ENCODE measurements around the gene OTULINL.

Gene OTULINL

DNA sequence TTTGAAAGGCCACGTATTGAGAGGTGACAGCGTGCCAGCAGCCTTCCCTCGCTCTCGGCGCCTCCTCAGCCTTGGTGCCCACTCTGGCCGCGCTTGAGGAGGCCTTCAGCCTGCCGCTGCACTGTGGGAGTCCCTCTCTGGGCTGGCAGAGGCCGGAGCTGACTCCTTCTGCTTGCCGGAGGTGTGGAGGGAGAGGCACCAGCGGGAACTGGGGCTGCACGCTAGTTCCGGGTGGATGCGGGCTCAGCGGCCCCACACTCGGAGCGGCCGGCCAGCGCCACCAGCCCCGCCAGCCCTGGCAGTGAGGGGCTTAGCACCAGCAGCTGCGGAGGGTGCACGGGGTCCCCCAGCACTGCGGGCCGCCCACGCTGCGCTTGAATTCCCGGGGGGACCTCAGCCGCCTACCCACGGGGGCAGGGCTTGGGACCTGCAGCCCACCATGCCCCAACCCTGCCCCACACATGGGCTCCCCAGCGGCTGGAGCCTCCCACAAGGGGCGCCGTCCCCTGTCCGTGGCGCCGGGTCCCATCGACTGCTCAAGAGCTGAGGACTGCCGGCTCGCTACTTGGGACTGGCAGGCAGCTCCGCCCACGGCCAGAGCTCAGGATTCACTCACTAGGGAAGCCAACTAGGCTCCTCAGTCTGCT lies 4.4 kb upstream of the OTULINL start:
- no peak for DNase-seq (ENCODE audit: low read depth)

DNA sequence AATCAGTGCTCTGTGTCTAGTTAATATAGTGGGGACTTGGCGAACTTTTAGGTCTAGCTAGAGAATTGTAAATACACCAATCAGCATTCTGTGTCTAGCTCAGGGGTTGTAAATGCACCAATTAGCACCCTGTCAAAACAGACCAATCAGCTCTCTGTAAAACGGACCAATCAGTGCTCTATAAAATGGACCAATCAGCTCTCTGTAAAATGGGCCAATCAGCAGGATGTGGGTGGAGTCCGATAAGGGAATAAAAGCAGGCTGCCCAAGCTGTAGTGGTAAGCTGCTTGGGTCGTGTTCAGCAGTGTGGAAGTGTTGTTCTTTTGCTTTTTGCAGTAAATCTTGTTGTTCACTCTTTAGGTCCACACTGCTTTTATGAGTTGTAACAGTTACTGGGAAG lies 3.6 kb upstream of the OTULINL start:
- no peak for DNase-seq (ENCODE audit: low read depth)

DNA sequence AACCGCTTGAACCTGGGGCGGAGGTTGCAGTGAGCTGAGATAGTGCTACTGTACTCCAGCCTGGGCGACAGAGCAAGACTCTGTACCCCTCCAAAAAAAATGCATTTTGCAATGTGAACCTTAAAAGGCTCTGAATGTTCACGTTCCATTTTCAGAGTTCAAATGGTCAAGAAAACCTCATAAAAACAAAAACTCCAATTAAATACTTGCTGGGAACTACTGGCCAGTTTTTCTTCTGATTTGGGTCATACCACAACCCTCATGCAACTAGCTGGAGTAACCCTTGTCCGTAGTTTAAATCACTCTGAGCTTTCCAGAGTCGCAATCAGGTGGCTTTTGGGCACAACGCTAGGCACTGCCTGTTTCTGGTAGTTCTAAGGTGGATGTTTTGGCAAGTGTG lies 2.3 kb upstream of the OTULINL start:
- peak; percentile 57 for DNase-seq (ENCODE audit: low read depth)

DNA sequence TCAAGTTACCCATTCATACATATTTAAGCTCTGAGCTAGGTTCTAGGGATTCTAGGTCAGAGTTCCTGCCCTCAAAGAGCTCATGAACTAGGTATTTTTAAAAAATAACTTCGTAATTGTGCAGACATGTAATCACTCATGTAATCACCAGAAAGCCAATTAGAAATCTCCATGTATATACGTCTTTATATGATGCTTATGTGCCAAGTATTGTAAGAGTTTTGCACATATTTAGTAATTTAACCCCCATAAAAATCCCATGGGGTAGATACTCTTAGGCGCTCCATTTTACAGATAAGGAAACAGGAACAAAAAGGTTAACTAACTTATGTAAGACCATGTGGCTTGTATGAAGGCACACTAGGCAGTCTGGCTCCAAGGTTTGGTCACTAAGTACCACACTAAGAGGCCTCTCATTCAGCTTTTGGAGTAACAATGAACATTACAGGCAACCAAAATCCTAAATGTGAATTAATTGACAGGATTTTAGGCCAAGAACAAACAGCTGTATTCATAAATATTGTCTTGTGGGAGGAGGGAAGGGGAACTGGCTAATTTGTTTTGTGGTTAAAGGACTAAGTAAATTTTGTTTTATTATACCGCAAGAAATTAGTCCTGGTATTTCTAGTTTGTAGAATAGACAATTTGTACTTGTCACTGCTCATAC lies 1.7 kb upstream of the OTULINL start:
- DNase-seq (ENCODE audit: low read depth), result no peak

DNA sequence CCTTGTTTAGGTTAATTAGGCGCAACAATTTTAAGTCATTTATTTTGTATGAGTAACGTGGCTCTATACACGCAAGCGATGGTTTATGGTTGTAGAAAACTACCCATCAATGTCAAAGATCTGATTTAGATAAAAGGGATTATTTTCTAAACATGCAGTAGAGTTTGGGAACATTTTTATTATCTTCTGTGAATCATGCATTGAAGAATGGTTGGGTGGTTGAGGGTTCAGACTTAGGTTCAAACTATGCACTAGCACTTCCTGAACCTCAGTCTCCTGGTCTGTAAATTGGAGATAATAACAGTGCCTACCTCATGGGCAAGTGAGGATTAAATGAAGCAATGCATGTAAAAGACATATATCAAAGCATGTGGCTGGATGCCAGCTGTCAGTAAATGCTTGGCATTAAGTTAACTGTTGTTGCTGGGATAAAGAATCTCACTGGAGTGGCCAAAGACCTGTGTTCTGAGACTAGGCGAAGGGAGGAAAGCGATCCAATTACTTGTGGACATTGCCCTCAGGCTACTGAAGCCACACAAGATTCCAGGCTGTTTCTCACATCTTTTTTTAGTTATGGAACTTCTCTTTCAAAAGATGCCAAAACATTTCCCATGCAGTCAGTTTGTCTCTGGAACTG lies 1.1 kb upstream of the OTULINL start:
- peak; percentile 96 for DNase-seq (ENCODE audit: low read depth)

DNA sequence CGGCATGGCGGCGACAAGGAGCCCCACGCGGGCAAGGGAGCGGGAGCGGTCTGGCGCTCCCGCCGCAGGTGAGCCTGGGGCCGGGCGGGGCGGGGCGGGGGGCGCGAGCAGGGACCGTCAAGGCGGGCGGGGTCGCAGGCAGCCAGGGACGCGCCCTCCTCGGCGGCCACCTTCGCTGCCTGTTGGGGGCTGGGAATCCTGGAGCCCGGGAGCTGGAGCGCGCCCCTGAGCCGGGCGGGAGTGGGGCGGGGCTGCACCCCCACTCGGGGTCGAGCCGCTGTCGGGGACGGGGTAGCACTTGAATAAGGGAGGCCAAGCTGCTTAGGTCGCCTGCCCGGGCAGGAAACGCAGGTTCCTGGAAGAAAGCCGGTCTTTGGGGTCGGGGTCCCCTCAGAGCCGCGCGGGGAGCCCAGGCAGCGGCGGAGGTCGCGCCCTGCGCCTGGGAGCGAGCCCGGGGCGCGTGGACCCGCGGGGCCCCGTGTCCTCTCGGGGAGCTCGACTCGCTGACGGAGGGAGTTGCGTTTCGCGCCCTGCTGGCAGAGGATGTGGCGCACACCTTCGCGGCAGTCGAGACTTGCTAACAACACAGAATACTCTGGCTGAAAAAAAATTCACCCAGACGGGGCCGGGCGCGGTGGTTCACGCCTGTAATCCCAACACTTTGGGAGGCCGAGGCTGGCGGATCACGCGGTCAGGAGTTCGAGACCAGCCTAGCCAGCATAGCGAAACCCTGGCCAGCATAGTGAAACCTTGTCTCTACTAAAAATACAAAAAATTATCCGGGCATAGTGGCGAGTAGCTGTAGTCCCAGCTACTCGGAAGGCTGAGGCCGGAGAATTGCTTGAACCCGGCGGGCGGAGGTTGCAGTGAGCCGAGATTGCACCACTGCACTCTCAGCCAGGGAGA lies 552 bp downstream of the OTULINL start:
- peak; percentile 32 for DNase-seq (ENCODE audit: low read depth)

DNA sequence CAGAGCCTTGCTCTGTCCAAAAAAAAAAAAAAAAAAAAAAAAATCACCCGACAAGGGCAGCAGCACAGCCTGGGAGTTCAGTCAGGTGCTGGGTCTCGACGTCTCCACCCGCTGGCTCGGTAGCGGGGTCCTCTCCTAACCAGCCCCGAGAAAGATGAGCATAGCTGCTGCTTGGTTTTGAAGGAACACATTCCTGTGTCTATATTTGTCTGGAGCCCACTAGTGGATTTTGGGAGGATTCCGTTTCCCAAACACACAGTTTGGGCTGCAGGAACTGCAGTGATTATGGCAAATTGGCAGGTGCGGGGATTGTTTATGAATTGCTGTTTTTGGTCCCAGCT lies 1.2 kb downstream of the OTULINL start:
- DNase-seq (ENCODE audit: low read depth), result no peak

DNA sequence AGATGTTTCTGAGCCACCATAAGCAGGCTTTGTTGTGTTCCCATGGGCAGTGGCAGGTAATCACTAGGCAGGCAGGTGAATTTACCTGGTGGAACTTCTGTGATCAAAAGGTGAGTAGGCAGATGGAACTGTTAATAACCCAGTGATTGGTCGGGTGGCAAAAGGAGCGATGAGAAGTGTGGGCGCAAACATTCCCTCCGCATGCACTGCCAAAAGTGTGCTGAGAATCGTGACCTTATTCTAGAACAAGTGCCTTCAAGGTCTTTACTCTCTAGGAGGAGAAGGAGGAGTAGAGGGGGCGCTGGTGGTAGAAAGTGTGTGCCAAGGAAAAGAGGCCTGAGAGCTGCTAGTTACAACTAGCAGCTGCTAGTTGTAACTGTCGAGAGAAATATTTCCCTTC lies 3.3 kb downstream of the OTULINL start:
- DNase-seq (ENCODE audit: low read depth), result no peak

DNA sequence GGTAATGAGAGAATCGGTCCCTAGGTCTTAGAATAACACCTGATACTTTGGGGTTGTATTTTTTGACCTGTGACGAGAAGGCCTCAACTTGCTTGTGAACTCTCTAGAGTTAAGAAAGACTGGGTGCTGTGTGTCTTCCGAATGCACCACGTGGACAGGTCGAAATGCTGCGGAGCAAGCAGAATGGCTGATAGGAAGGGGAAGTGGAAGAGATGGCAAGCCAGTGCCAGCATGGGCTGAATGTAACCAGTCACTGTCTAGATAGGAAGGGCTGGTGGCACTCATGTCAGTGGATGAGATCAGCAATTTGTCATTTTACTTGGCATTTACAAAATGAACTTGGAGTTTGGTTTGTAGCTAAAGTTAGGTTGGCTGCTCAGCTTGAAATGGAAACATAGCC lies 5.6 kb downstream of the OTULINL start:
- no peak for DNase-seq (ENCODE audit: low read depth)

DNA sequence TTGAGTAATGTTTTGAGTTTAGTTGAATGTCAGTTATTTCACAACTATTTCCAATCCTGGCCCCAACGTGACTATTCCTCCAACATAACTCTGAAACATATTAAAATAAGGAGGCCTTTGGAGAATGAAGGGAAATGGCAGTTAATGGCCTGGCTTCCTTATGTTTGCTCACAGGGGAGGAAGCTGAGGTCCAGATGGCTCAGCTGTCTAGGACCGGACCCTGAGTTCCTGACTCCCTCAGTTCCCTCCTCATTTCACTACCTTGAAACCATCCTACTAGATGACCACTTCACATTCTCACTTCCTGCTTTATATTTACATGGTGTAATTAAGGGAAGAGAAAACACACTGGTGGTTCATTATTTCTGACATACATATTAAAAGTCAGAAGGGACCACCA lies 6.6 kb downstream of the OTULINL start:
- no peak for DNase-seq (ENCODE audit: low read depth)

DNA sequence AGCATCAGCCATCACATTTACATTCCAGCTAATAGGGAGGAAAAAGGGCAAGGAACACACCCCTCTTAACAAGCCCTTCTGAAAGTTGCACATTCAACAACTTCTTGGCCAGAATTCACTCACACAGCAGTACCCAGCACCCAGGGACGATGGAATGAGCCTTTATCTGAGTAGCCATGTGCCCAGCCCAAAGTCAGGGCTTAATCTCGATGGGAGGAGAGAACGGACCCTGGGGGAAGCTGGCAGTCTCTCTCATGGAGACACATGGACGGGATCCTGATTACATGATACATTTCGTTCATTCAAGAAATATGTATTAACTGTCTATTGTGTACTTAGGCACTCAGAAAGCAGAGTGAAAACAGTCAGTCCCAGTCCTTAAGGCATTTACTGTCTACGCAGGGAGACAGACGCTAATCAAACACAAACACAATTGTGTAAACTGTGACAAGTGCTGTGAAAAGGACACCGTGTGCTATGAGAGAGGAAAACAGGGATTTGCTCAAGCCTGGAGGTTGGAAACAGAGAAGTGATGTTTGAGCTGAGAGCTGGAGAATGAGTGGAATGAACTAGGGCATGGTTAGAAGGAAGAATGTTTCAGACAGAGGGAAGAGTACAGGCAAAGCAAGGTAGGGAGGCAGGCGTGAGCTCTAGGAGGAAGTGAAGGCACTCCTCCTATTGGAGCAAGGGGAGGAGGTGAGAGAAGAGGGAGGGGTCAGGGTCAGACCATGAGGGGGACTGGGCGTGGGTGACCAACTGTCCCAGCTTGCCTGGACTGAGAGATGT lies 7.4 kb downstream of the OTULINL start:
- DNase-seq (ENCODE audit: low read depth), result no peak

DNA sequence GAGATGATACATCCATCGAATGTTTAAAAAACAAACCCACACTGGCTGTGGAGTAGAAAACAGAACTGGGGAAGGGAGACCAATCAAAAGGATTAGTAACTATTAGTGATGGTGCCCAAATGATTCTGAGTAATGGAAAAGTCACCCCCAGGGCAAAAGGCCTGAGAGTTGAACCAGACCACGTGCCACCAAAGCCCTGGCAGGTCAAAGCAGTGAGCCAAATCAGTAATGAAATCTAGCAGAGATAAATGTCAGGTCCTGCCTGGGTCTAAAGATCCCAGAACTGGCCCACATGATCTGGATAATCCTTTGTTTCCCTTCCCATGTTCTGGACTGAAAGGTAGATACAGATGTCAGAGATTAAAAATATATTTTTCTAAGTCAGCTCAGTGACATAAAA lies 9.4 kb downstream of the OTULINL start:
- DNase-seq (ENCODE audit: low read depth), result no peak

DNA sequence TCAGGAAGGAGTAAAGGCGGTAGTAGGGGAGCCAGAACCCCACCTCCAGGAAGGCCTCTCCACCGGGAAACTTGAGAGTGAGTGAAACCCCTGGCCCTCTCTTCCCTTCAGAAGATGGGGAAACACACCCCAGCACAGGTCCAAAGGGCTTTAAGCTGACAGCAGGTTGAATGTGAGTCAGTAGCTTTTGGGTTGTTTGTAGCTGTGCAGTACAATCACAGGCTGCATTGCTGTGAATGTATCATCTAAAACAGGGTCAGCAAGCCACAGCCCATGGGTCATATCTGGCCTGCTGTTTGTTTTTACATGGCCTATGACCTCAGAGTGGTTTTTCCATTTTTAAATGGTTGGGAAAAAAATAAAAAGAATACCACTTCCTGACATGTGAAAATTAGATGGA lies 10.0 kb downstream of the OTULINL start:
- DNase-seq (ENCODE audit: low read depth), result peak; percentile 61

DNA sequence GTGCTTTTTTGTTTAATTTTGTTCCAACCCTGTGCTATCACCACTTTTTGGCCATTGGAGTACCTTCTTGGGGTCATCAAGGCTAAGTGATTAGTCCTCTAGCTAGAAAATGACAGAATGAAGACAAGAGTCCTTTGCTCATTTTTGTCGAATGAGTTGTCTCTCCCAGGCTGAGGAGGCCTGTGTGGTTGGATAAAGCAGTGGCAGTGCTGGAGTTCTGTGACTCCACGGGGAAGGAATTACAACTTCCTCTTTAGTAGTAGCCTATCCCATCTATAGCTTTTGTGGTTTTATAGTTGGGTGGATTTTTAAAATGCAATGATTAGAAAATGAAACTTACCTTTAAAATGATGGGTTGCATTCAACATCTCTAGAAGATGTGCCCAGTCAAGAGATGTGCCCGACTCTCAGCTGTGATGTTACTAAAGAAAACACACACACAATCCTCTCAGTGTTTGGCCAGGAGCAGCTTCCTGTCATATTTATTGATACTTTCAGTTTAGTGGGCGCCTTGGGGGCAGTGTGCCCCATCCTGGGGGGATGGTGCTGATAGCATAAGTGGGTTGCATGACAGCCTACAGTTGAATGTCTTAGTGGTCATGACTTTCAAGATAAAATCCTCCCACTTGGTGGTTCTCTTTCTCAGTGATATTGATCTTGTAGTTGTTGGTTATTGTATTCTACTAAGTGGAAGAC lies 11.9 kb downstream of the OTULINL start:
- DNase-seq (ENCODE audit: low read depth), result peak; percentile 81

DNA sequence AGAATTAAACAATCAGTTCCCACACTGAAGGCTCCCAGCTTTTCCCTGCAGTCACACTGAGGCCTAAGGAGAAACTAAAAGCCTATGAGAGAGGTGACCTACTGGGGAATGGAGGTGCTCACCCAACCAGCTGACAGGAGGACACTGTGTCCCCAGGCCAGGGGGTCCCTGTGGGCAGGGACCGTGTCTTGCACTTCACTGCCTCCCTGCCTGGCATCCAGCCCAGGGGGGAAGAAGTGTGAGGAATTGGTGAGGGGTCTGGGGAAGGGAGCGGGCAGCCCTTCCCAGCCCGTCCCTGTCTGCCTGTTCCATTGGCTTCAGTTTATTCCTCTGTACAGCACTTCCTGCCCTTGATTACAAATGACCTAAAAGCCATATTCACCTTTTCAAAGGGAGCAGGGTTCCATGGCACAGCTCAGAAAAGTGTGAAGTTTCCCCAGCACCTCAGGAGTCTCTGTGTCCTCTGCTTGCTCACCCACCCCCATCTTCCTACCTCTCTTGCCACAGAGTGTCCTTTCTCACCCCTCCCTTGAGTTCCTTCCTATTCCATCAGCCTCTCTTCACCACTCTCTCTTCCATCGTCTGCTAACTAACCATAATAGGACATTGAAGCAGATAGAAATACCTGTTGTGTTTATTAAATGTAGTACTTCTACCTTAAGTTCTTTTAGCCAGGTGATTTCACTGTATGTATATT lies 12.9 kb downstream of the OTULINL start:
- no peak for DNase-seq (ENCODE audit: low read depth)

DNA sequence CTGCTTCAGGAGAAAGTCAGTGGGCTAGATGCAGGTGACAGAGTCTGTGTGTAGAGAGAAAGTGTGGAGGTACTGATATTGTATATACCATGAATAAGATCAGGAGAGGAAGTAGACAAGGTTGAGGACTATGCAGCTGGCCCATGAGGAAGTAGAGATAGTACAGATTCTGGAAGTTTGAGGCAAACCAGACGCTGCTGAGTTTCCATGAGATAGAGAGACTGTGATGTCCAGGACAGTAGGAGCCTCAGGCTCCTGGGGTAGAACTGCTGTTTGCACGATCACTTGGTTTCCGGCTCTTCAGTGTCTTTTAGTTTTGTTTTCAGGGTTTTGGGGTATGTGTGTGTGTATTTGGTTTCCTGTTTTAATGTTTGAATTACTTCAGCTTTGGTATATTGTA lies 13.6 kb downstream of the OTULINL start:
- DNase-seq (ENCODE audit: low read depth), result no peak

DNA sequence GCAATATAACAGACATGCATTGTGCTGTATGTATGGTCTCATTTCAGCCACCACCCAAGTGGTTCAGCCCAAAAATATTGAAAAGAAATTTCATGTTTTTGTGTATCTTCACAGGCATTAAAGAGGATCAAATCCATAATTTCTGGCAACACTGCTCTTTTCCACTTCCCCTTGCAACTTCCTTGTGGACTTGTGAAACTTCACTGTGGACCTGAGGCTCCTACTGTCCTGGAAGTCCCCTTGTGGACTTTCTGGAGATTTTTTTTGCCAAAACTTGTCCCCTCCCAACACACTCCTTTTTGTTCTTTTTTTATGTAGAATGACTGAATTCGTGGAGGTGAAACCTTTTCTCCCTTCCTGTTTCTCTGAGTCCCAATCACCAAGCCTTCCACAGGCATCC lies 14.3 kb downstream of the OTULINL start:
- DNase-seq (ENCODE audit: low read depth), result no peak

DNA sequence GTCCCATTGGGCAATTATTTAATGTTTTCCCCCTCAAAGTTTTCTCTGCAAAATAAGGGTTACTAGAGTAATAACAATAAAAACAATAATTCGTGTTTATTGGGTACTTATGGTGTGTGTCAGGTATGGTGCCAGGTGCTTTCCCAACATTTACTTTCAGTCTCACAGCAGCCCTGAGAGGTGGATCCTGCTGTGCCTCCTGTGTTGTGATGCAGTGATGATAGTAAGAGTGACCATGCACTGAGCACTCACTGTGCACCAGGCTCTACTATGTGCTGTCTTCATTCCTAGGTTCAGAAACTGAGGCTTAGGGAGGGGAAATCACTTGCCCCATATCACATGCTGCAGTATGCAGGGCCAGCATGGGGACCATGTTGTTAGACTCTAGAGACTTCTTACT lies 15.5 kb downstream of the OTULINL start:
- no peak for DNase-seq (ENCODE audit: low read depth)

DNA sequence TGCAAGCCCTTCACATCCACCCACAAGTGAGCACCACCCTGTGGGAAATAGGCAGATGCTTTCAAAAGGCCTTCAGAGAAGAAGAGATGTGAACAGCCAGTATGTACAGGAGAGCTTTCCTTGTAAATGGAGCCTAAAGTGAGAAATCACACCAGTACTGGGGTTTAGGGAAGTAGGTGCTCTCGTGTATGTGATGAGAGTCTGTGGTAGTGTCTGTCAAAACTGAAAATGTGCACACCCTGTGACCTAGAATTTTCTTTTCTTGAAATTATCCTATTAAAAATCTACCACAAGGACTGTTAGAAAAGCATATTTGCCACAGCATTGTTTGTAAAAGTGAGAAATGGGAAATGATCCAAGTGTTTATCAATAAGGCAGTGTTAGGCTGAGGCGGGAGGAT lies 16.6 kb downstream of the OTULINL start:
- no peak for DNase-seq (ENCODE audit: low read depth)

DNA sequence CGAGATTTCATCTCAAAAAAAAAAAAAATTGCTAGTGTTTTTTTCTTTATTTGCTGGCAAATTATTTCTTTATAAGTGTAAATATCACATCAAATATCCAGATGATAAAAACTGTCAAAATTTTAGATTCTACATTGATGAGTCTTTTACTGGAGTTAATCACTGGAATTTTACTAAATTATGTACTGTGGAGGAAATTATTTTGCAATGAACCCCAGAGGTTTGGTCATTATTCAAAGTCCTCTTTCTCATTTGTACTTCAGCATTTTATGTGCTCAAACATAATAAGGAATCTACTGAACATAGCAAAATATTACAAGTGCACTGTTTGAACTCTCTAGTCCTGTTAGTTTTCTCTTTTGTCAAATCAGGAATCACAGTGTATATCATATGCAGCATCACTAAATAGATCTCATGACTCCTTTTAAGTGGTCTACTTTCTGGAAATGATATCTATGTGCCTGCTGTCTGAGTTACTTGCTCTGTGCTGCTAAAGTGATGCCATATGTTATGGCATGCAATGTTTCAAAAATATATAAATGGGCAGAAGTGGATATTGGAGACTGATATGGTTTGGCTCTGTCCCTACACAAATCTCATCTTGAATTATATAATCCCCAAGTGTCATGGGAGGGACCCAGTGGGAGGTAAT lies 18.0 kb downstream of the OTULINL start:
- DNase-seq (ENCODE audit: low read depth), result no peak

Measured in EH (cell line).